CD4-positive, alpha-beta T cell treated with Interleukin-15 for 1 hour (primary cell): ENCODE results near the gene TVP23C.
A peak's percentile ranks its signal among the peaks of the same experiment; 100 is the strongest.
"Not testable (repeated sequence)": the region's sequence is repeated elsewhere in the genome, so short reads cannot be mapped to it uniquely, and the experiment has no call there.

ENCODE experiments used
- DNase-seq: peaks from one replicate; pipeline ENCODE4 v3.0.0-alpha.2; 2020

Gene TVP23C

GRCh38 chr17:15526292-15527218 lies 36.7 kb downstream of the TVP23C start:
- DNase-seq, result not testable (repeated sequence)

DNA sequence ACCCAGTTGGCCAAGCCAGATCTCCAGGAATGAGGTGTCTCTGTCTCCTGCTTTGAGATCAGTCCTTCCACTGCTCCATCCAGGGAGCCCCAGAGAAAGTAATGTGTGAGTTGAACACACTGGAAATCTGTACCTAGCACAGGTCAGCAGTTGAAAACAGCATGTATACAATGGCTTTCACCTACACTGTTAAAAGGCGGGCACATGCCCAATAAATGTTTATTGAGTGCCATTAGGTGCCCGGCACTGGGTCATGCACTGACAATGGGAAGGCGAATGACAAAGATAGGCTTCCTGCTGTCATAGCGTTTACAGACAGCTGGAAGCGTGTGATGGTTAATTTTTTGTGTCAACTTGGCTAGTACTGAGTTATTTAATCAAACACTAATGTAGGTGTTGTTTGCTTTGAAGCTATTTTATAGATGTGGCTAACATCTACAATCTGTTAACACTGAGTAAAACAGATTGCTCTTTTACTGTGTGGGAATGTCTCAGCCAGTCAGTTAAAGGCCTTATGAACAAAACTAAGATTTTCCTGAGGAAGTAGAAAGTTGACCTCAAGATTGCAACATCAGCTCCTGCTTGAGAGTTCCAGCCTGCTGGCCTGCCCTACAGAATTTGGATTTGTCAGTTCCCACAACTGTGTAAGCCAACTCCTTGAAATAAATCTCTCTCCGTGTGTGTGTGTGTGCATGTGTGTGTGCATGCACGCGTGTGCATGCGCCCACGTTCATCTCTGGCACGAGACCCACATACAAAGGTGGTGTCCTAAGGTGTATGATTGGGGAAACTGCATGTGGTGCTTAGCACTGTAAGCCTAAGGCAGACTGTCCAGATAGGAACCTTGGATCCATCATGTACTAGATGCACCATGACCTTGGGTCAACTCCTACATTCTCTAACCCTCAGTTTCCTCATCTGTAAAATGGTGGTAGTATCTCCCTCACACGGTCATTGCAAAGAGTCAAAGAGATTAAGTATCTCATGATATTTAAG lies 38.0 kb downstream of the TVP23C start:
- not testable (repeated sequence) for DNase-seq

- no peak for DNase-seq
Measured at GRCh38 chr17:15516150-15516549, 47.1 kb downstream of the TVP23C start.

GRCh38 chr17:15514469-15514868 lies 48.8 kb downstream of the TVP23C start:
- no peak for DNase-seq

DNA sequence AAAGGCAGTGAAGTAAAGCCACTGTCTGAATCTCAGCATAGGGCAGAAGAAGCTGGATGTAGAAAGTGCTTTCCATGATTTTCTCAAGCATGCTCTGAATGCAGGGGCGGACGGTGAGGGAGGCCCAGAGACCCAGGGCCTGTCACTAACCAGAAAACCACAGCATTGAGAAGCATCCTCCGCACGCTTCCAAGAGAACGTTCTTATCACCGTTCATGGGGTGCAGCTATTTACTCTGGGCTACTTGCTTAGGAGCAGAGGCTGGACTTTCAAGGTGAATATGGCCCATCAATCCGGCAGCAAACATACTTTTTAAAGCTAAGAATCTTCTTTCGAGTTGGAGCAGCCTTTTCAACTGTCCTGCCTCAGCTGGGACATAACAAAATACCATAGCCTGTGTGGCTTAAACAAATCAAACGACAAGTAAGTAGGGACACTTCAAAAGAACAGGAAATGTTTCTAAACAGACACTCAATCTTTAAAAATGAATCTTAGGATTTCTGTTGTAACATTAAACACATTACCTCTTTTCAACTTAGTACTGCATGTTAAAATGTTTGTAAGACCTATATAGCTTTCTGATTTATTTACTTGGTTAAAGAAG lies 49.3 kb downstream of the TVP23C start:
- no peak for DNase-seq

DNA sequence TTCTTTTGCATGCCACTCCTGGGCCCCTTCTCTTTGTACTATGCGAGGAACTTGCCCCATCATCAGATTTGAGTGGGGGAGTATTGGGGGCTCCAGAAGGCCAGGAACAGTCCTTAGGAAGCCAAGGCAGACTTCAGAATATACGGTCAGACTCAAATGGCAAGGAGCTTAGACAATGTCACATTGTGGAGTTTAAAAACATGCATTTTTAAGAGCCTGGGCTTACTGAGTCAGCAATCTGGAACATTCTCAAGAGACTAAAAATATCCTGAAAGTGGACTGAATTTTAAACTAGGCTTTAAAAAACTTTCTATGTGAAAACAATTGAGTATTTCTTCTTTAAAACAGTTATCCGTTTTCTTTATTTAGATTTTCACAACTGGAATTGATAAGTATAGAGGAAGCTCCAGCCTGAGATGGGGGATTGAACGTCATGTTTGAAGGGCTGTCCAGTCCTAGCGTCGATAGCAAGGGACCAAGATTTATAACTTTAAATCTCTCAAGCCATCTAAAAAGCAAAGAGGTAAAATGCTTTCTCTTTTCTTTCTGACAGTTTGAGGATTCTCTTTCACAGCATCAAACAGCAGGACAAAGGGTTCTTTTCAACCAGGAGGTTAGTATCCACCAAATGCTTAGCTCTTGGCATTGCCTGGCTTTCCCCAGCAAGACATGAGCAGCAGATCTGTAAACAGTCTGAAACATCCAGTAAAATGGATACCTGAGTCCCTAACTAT lies 50.1 kb downstream of the TVP23C start:
- DNase-seq, result no peak

- DNase-seq, result no peak
Measured at GRCh38 chr17:15512071-15512709, 51.1 kb downstream of the TVP23C start.

- DNase-seq, result no peak
Measured at GRCh38 chr17:15511142-15511541, 52.1 kb downstream of the TVP23C start.

GRCh38 chr17:15510361-15510760 lies 52.9 kb downstream of the TVP23C start:
- no peak for DNase-seq

GRCh38 chr17:15509095-15509494 lies 54.2 kb downstream of the TVP23C start:
- no peak for DNase-seq

DNA sequence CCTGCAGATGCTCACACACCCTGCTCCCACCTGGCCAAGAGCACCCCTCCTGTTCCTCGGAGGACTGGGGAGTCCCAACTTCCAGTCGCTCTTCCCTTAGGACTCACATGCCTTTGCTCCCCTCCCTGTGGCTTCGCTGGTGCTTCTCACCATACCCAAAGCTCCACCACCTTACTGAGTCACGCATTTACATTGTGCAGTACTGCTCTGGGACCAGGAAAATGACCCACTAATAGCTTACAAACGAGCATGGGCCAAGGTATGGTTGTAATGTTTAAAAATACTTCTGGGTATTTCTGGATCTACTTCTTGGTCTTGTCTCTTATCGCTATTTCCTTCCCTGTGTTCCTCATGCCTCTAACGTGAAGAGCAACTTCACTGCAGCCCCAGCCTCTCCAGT lies 54.8 kb downstream of the TVP23C start:
- no peak for DNase-seq

DNA sequence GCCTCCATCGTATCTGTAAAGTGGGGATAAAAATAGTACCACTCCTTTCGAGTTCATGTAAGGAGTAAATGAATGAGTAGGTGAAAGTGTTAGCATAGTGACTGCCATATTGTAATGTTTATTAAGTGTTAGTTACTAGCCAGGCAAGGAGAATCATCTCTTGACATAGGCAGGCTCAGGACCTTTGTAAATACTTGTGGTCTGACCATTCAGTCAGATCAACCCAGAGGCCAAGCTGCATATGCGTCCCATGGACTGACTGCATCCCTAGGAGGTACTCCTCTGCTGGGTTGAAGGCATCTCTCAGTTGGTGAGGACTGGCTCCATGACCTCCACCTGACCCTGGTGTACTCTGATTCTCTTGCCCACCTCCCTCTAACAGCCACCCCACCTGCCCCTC lies 55.4 kb downstream of the TVP23C start:
- DNase-seq, result no peak

DNA sequence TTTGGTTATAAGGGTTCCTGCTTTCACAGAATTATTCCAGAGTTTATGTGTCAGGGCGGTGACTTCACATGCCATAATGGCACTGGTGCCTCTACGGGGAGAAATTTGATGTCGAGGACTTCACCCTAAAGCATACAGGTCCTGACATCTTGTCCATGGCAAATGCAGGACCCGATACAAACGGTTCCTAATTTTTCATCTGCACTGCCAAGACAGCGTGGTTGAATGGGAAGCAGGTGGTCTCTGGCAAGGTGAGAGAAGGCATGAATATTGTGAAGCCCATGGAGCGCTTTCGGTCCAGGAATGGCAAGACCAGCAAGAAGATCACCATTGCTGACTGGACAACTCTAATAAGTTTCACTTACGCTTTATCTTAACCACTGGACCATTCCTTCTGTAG lies 56.3 kb downstream of the TVP23C start:
- no peak for DNase-seq

- not testable (repeated sequence) for DNase-seq
Measured at GRCh38 chr17:15505708-15506107, 57.6 kb downstream of the TVP23C start.

DNA sequence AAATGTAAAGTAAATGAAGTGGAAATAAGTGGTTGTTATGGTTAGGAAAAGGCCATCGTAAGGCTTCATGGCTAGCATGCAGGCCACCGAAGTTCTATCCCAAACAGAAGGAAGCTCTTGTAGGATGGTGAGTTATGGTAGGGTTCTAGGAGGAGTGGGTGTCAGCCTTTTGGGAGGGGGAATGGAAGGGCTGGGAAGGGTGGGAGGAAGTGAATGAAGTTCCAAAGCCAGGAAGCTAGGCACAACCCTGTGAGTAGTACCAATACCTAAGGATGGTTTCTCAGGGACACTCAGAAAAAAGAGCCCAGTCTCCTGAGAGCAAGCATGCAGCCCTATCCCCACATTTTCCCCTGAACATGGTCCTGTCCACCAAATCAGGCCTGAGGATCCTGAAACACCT lies 59.6 kb downstream of the TVP23C start:
- DNase-seq, result no peak

- peak; percentile 66 for DNase-seq
Measured at GRCh38 chr17:15502369-15503112, 60.7 kb downstream of the TVP23C start.

- no peak for DNase-seq
Measured at GRCh38 chr17:15501793-15502192, 61.5 kb downstream of the TVP23C start.

DNA sequence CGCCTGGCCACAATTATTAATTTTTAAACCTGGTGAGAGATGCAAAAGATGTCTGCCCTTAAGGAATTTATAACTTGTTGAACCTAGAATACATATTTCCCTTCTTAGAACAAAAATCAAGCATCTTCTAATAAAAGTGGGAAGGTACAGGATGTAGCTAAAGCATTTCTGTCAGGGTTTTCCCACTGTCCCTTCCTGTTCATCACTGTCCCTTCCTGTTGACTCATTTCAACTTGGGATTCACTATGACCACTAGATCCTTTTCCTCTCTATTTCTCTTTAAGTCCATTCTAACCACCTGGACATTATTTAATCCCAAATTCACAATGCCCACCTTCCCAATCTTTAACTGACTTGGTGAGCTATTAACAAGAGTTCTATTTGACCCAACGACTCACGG lies 62.0 kb downstream of the TVP23C start:
- DNase-seq, result no peak

DNA sequence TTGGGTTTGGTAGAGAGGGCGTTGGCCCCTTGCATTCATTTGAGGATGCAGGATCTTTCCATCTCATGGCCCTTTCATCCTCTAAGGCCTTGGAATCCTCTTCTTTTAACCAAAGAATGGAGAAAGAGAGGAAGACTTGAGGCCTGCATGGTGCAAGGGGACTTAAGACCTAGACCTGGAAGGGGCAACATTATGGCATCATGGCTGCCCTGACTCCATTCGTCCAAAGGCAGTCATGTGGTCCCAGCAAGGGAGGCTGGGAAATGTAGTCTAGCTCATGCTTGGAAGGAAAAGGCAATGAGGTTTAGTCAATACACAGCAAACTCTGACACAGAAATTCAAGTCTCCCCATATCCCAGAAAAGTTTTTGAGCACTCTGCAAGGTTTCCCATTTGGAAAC lies 65.2 kb downstream of the TVP23C start:
- DNase-seq, result no peak

DNA sequence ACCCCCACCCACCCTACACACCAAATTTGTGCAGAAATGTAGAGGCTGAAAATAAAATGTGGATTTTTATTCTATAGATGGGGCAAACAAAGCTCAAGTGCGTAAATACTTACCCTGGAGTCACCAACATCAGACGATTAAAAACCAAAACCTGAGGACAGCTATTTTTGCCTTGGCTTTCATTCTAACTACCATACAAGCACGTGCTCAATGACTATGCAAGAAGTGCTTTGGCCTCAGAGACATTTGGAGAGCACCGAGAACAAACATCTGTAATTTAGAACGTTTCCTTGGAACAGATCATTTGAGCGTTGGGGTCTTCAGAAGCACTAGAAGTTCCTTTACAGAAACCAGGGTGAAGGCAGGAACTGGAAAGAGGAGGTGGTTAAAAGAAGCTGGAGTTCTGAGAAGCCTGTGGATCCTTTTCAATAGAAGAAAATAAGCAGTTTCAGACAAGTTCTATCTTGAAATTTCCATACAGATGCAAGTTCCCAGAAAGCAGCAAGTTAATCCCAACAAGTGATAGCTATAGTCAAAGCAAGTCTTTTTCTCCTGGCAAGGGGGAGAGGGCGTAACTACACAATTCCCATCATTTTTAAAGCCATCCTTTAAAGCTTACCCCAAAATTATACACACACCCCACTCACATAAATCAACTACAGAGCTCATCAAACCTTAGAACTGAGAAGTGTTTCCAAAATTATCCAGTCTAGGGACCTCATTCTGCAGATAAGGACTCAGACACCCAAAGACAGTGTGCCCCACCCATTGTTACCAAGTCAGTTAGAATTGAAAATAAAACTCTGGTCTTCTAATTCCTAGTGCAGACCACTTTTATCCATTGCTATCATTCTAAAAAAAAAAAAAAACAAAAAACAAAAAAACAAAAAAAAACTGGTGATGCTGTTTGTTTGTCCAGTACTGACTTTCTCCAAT lies 66.3 kb downstream of the TVP23C start:
- DNase-seq, result no peak
